Amniotic stem cell (primary cell): ENCODE data around the gene CAVIN1.
A peak's percentile ranks its signal among the peaks of the same experiment; 100 is the strongest.
"Not testable (repeated sequence)": the region's sequence is repeated elsewhere in the genome, so short reads cannot be mapped to it uniquely, and the experiment has no call there.

Source experiments
- DNase-seq: peaks from one replicate; lab custom pipeline; 2025; lab: John Stamatoyannopoulos, UW

Gene CAVIN1

GRCh38 chr17:42431758-42432161 is 8.7 kb upstream of the CAVIN1 start:
- DNase-seq = no peak

GRCh38 chr17:42429726-42430447 is 6.8 kb upstream of the CAVIN1 start:
- DNase-seq = no peak

GRCh38 chr17:42428141-42428944 is 5.3 kb upstream of the CAVIN1 start:
- peak; percentile 94 for DNase-seq

- DNase-seq = no peak
Observed at GRCh38 chr17:42424991-42425610, 2.0 kb upstream of the CAVIN1 start.

- DNase-seq = no peak
Observed at GRCh38 chr17:42423766-42424165, 710 bp upstream of the CAVIN1 start.

- no peak for DNase-seq
Observed at GRCh38 chr17:42422412-42422957, 571 bp downstream of the CAVIN1 start.

- peak; percentile 73 for DNase-seq
Observed at GRCh38 chr17:42421507-42422338, 1.3 kb downstream of the CAVIN1 start.

GRCh38 chr17:42421136-42421506 is 1.9 kb downstream of the CAVIN1 start:
- no peak for DNase-seq

GRCh38 chr17:42417981-42418380 is 5.1 kb downstream of the CAVIN1 start:
- DNase-seq = not testable (repeated sequence)

GRCh38 chr17:42414704-42415409 is 8.2 kb downstream of the CAVIN1 start:
- no peak for DNase-seq

- no peak for DNase-seq
Observed at GRCh38 chr17:42413464-42414040, 9.5 kb downstream of the CAVIN1 start.

- DNase-seq = no peak
Observed at GRCh38 chr17:42411905-42412679, 11.0 kb downstream of the CAVIN1 start.

GRCh38 chr17:42411361-42411760 is 11.7 kb downstream of the CAVIN1 start:
- DNase-seq = no peak

- DNase-seq = no peak
Observed at GRCh38 chr17:42410319-42410685, 12.8 kb downstream of the CAVIN1 start.

- DNase-seq = peak; percentile 28
Observed at GRCh38 chr17:42409523-42410318, 13.3 kb downstream of the CAVIN1 start.

- no peak for DNase-seq
Observed at GRCh38 chr17:42408061-42408460, 15.0 kb downstream of the CAVIN1 start.

- no peak for DNase-seq
Observed at GRCh38 chr17:42407289-42407836, 15.7 kb downstream of the CAVIN1 start.

GRCh38 chr17:42406615-42407288 is 16.3 kb downstream of the CAVIN1 start:
- DNase-seq = no peak
